Motor neuron (in vitro differentiated cells): ENCODE data around the gene CTNNA2. TPM values are rescaled to one million over a fixed set of nuclear protein-coding genes. Genes with fewer than 3 reads are reported as not detected.
"Not testable (repeated sequence)": the region's sequence is repeated elsewhere in the genome, so short reads cannot be mapped to it uniquely, and the experiment has no call there.

Source experiments
- ATAC-seq, 8 experiments: fragments of 200-7000 bp; cut with Tn5 transposase; replicated peaks in 6 of 8; 2 replicates each; pipeline ENCODE4 v1.8.0; 2021; ENCODE audit warnings: mild to moderate bottlenecking in 8 of 8, moderate library complexity in 8 of 8
- H3K27ac ChIP-seq, 2 donors: fragments of 250-450 bp; sonication (Bioruptor Pico); 2 replicates each; pipeline ENCODE4 v1.9.0; 2021; ENCODE audit warnings: antibody characterized with exemption in 2 of 2, mild to moderate bottlenecking in 2 of 2, moderate library complexity in 1 of 2
- H3K4me1 ChIP-seq, 2 donors: fragments of 250-450 bp; sonication (Bioruptor Pico); replicated peaks in 1 of 2; 2 replicates each; pipeline ENCODE4 v1.6.1; 2021; ENCODE audit warnings: antibody characterized with exemption in 2 of 2, mild to moderate bottlenecking in 2 of 2, moderate library complexity in 1 of 2
- H3K4me3 ChIP-seq, 5 donors: fragments of 250-450 bp; sonication (Bioruptor Pico); 2 replicates each; pipeline ENCODE4 v1.9.0; 2021; ENCODE audit warnings: antibody characterized with exemption in 5 of 5, mild to moderate bottlenecking in 5 of 5, moderate library complexity in 4 of 5
- WGBS, 10 experiments: fragments of 450-650 bp; shearing (Covaris generic); methylation state at CpG; one replicate each; pipeline ENCODE4 v1.0.0; 2022; 5-methylcytosine and 5-hydroxymethylcytosine counted together
- in situ Hi-C, 9 experiments: fragments of 400-800 bp; cut with MboI; loops; one replicate each; pipeline ENCODE4 v1.15.0; 2021; ENCODE audit warnings: low sequenced_read_pairs in 9 of 9, low pct_unique_long_range_greater_than_20kb in 2 of 9; ENCODE audit not compliant: unreplicated experiment in 9 of 9
- total RNA-seq, 8 experiments: library from RNA; unstranded; fragments of 300-600 nt; gene quantifications; 2 replicates each; pipeline versions ENCODE4 v1.2.3 to v1.2.4, GENCODE V29; 2022

CTNNA2 gene
- total RNA-seq, 8 experiments from 2014 or later, result 0.81 to 127 (median 56.5) TPM

GRCh38 chr2:80080957-80081356 lies 568.1 kb downstream of the CTNNA2 start:
- Histone ChIP-seq H3K4me3 (no peak overlapping the region), H3K27ac (no peak overlapping the region), H3K4me1 (peaks cover 0 to 5% of the 10 kb centered on the region in 2 donors)
- WGBS, 10 experiments, result 1 to 91% (median 80%) methylated on average over 2 to 9 of the region's 9 CpGs
- in situ Hi-C loops, result no loop called here
- no peak for ATAC-seq

- Histone ChIP-seq H3K4me1 (peaks cover 13 to 23% of the 10 kb centered on the region in 2 donors), H3K27ac (no peak overlapping the region), H3K4me3 (no peak overlapping the region)
- 0 to 80% (median 64%) methylated on average over 1 to 2 of the region's 2 CpGs; no CpG with 5 or more reads in 5 of the 10 experiments for WGBS, 10 experiments
- peak in 7 of 8 experiments; percentile 51 to 88 (median 80) for ATAC-seq
- in situ Hi-C loops, result no loop called here
Observed at GRCh38 chr2:80086831-80087230, 574.0 kb downstream of the CTNNA2 start.

DNA sequence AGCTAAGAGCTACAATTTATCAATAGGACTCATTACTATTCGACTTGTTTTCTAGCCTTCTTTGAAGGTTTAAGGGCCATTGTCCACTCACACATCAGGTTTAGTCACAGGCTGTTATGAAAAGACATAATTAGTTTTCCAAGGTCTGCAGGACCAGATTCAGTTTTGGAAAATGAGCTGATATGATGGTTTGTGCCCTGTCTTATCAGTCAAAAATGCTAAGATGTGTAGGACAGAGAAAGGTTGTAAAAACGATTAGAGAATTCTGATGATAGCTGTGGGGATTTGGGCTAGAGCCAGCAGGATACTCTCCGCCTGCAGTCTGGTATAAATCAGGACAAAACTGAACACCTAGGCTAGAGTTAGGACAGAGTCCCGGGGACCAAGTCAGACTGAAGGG lies 578.4 kb downstream of the CTNNA2 start:
- WGBS, 10 experiments, result 0 to 93% (median 36%) methylated on average over 1 to 4 of the region's 4 CpGs; no CpG with 5 or more reads in 3 of the 10 experiments
- peak in 2 of 8 experiments; percentile 18 to 35 for ATAC-seq
- in situ Hi-C loops, result no loop called here

DNA sequence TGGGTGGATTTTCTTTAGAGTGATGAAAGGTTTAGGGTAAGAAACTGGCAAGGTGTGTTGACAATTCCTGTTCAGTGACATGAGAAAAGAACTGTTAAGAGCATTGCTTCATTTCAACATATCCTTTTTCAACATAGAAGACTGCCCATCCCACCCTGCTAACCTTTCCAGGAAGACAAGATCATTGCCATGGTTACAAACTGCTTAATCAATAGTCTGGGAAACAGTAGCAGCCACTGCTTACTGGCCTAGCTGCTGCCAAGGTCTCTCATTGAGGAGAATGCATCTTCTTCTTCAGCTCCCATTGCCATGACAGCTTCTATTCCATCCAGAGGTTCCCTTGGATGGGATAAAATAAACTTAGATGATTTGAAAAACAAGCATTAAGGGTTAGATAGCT lies 579.6 kb downstream of the CTNNA2 start:
- Histone ChIP-seq H3K4me3 (no peak overlapping the region), H3K27ac (no peak overlapping the region), H3K4me1 (peaks cover 22 to 24% of the 10 kb centered on the region in 2 donors)
- in situ Hi-C loops, result no loop called here
- ATAC-seq, result peak in 5 of 8 experiments; percentile 77 to 95 (median 82)

More for the DNA sequence above, 578.4 kb downstream of the CTNNA2 start:
- H3K4me1 ChIP-seq, result peaks cover 24 to 27% of the 10 kb centered on the region in 2 donors
- no peak overlapping the region for H3K27ac ChIP-seq
- no peak overlapping the region for H3K4me3 ChIP-seq

DNA sequence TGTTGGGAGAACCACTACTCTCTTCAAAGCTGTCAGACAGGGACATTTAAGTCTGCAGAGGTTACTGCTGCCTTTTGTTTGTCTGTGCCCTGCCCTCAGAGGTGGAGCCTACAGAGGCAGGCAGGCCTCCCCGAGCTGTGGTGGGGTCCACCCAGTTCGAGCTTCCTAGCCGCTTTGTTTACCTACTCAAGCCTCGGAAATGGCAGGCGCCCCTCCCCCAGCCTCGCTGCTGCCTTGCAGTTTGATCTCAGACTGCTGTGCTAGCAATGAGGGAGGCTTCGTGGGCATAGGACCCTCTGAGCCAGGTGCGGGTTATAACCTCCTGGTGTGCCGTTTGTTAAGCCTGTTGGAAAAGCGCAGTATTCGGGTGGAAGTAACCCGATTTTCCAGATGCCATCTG lies 585.7 kb downstream of the CTNNA2 start:
- H3K4me3 ChIP-seq, H3K27ac ChIP-seq, ATAC-seq, in situ Hi-C loops, H3K4me1 ChIP-seq: not testable (repeated sequence)
- 69 to 100% methylated on average over 5 of the region's 12 CpGs; no CpG with 5 or more reads in 8 of the 10 experiments for WGBS, 10 experiments

GRCh38 chr2:80102026-80102425 lies 589.2 kb downstream of the CTNNA2 start:
- WGBS, 10 experiments, result 0 to 100% (median 60%) methylated on average over 1 of the region's 1 CpG; no CpG with 5 or more reads in 6 of the 10 experiments
- in situ Hi-C loops, result no loop called here
- H3K4me3 ChIP-seq, result no peak overlapping the region
- peaks cover 6 to 12% of the 10 kb centered on the region in 2 donors for H3K4me1 ChIP-seq
- ATAC-seq, result peak in 2 of 8 experiments; percentile 32 to 46
- H3K27ac ChIP-seq, result no peak overlapping the region

DNA sequence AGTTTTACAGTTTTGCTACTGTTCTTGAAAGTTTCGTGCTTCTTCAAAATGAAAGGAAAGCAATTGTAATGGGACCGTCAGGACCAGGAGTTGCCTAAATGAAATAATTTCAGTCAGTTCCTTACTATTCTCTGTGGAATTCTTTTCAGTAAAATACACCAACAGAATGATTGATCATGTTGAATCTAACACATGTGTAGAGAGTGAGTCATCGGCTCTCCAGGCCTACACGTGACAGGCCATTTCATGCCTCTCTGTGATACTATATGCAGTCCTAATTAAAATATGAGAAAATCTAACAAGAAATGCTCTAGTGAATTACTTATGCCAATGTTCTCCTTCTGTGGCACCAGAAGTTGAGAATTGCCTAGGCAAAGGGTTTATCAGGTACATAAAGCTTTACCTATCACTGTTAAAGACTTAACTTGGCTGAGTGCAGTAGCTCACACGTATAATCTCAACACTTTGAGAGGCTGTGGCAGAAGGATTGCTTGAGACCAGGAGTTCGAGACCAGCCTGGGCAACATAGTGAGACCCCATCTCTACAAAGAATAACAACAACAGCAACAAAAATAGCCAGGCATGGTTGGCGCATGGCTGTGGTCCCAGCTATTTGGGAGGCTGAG lies 592.3 kb downstream of the CTNNA2 start:
- in situ Hi-C loops, result no loop called here
- Histone ChIP-seq H3K4me1 (peaks cover 6 to 12% of the 10 kb centered on the region in 2 donors), H3K27ac (peak overlapping the region in 1 of 2 donors; percentile 13), H3K4me3 (no peak overlapping the region)
- WGBS, 10 experiments, result 5 to 77% (median 61%) methylated on average over 2 to 7 of the region's 7 CpGs
- ATAC-seq, result peak in 6 of 8 experiments; percentile 26 to 100 (median 99)

DNA sequence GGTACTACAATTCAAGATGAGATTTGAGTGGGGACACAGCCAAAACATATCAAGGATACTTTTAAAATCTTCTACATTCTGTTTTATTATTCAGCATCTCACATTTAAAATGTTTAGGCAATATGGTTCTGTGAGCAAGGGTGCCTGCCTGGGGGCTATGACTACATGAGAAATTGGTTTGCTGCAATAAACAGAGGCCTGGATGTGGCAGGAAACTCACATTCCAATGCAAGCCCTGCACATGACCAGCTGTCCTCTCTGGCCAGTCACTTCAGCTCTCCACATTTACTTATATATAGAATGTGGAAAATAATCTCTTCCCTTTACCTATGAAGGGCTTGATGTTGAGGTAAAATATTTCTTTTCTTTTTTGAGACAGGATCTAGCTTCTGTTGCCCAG lies 598.3 kb downstream of the CTNNA2 start:
- in situ Hi-C loops, result no loop called here
- Histone ChIP-seq H3K4me3 (no peak overlapping the region), H3K27ac (no peak overlapping the region), H3K4me1 (no peaks in the 10 kb centered on the region)
- ATAC-seq, result no peak

DNA sequence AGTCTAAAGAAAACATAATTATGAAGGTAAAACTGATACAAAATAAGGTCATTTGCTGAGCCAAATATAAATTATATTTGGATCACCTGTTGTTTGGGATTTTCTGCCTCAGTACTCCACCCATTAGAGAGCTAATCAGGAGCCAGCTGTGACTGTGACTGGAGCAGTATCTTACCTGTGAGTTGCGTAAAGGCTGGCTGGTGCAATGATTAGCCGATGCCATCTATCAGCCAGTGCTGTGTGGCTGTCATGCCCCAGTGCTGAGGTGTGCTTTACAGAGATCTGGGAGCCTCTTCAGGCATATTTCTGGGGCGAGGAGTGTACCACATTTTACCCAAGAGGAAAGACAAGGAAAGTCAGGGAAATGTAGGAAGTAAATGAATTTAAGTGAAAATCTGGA lies 599.9 kb downstream of the CTNNA2 start:
- H3K4me3 ChIP-seq, result no peak overlapping the region
- no peaks in the 10 kb centered on the region for H3K4me1 ChIP-seq
- no peak overlapping the region for H3K27ac ChIP-seq
- ATAC-seq, result peak in 2 of 8 experiments; percentile 32 to 88
- 11 to 94% (median 69%) methylated on average over 1 to 3 of the region's 3 CpGs; no CpG with 5 or more reads in 4 of the 10 experiments for WGBS, 10 experiments
- in situ Hi-C loops, result no loop called here

- in situ Hi-C loops, result no loop called here
- Histone ChIP-seq H3K4me1 (no peaks in the 10 kb centered on the region), H3K4me3 (no peak overlapping the region), H3K27ac (no peak overlapping the region)
- no peak for ATAC-seq
- 17 to 94% (median 71%) methylated on average over 1 to 3 of the region's 3 CpGs; no CpG with 5 or more reads in 1 of the 10 experiments for WGBS, 10 experiments
Observed at GRCh38 chr2:80113399-80113798, 600.5 kb downstream of the CTNNA2 start.

GRCh38 chr2:80114812-80115211 lies 602.0 kb downstream of the CTNNA2 start:
- Histone ChIP-seq H3K4me3 (no peak overlapping the region), H3K4me1 (no peaks in the 10 kb centered on the region), H3K27ac (no peak overlapping the region)
- in situ Hi-C loops, result no loop called here
- WGBS, 10 experiments, result 0 to 100% (median 60%) methylated on average over 1 to 4 of the region's 4 CpGs; no CpG with 5 or more reads in 1 of the 10 experiments
- peak in 2 of 8 experiments; percentile 50 to 67 for ATAC-seq

GRCh38 chr2:80117401-80117800 lies 604.5 kb downstream of the CTNNA2 start:
- in situ Hi-C loops, result no loop called here
- ATAC-seq, result no peak
- H3K4me3 ChIP-seq, result no peak overlapping the region
- H3K27ac ChIP-seq, result no peak overlapping the region
- no peaks in the 10 kb centered on the region for H3K4me1 ChIP-seq

DNA sequence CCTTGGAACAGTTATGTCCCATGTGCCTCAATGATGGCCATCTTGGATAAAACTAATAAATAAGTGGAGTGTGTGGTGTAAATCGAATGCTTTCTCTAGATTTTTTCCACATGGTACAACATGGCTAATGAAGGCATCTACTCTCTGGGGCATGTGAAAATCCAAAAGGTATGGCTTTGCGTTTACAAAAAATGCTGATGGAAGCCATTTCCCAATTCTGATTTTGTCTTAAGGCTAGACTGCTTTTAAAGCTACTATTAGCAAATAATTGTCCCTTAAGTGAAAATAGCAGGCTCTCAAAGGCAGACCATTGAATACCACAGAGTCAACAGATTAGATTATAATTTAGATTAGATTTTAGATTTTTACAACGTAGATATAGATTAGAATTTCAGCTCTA lies 608.0 kb downstream of the CTNNA2 start:
- Histone ChIP-seq H3K4me1 (peaks cover 0 to 4% of the 10 kb centered on the region in 2 donors), H3K27ac (no peak overlapping the region), H3K4me3 (no peak overlapping the region)
- WGBS, 10 experiments, result 0 to 100% (median 71%) methylated on average over 1 to 3 of the region's 3 CpGs; no CpG with 5 or more reads in 2 of the 10 experiments
- ATAC-seq, result no peak
- in situ Hi-C loops, result no loop called here

DNA sequence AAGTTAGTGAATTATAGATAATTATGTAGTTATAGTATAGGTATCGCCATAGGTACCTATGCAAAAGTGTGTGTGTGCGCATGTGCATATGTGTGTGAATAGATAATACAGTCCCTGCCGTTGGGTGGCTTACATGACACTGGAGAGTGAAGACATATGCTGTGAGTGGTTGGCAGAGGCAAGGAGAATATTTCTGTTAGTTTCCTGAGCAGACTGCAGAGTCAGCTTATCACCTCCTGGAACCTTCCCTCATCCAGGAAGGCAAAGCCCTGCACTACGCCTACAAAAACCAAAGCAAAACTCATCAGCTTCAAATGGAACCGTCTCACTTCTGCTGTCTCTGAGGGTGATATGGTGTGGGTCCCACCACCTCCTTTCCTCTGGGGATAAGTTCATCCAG lies 609.8 kb downstream of the CTNNA2 start:
- in situ Hi-C loops, result no loop called here
- WGBS, 10 experiments, result 33 to 95% (median 82%) methylated on average over 2 to 4 of the region's 5 CpGs; no CpG with 5 or more reads in 2 of the 10 experiments

More for the DNA sequence above, 609.8 kb downstream of the CTNNA2 start:
- Histone ChIP-seq H3K4me3 (no peak overlapping the region), H3K4me1 (peaks cover 0 to 4% of the 10 kb centered on the region in 2 donors), H3K27ac (no peak overlapping the region)
- no peak for ATAC-seq
